GM12864 (cell line): ENCODE results near the gene MALRD1.

ENCODE experiments used
- DNase-seq: peaks from one replicate; pipeline ENCODE4 v3.0.0-alpha.2; 2011; ENCODE audit warnings: low read depth
- H3K4me3 ChIP-seq: 2 replicates; pipeline ENCODE4 v1.5.1; 2011; ENCODE audit warnings: mild to moderate bottlenecking, low read depth, low read length, control low read depth
- CTCF ChIP-seq: IDR thresholded peaks from 2 replicates; pipeline ENCODE4 v1.5.1; 2011; ENCODE audit warnings: low read depth, mild to moderate bottlenecking, moderate library complexity, low read length, control low read depth, inconsistent platforms; ENCODE audit errors: missing control alignments

MALRD1 gene

GRCh38 chr10:19634163-19634562 lies 585.6 kb downstream of the MALRD1 start:
- DNase-seq: no peak
- TF ChIP-seq CTCF: no peak
- no peak overlapping the region for H3K4me3 ChIP-seq

GRCh38 chr10:19638182-19638895 lies 589.7 kb downstream of the MALRD1 start:
- no peak for DNase-seq
- no peak for TF ChIP-seq CTCF
- no peak overlapping the region for H3K4me3 ChIP-seq

GRCh38 chr10:19638896-19639233 lies 590.3 kb downstream of the MALRD1 start:
- no peak for DNase-seq
- H3K4me3 ChIP-seq: no peak overlapping the region
- no peak for TF ChIP-seq CTCF

GRCh38 chr10:19640566-19641263 lies 592.1 kb downstream of the MALRD1 start:
- H3K4me3 ChIP-seq: no peak overlapping the region
- TF ChIP-seq CTCF: no peak
- DNase-seq: no peak

- TF ChIP-seq CTCF: no peak
- no peak for DNase-seq
Observed at GRCh38 chr10:19651549-19651948, 602.9 kb downstream of the MALRD1 start.

GRCh38 chr10:19652750-19653149 lies 604.1 kb downstream of the MALRD1 start:
- DNase-seq: no peak
- no peak overlapping the region for H3K4me3 ChIP-seq
- TF ChIP-seq CTCF: no peak

More at GRCh38 chr10:19651549-19651948, 602.9 kb downstream of the MALRD1 start:
- no peak overlapping the region for H3K4me3 ChIP-seq

GRCh38 chr10:19653931-19654330 lies 605.3 kb downstream of the MALRD1 start:
- no peak for TF ChIP-seq CTCF
- no peak for DNase-seq
- H3K4me3 ChIP-seq: no peak overlapping the region
